ENCODE measurements around the gene P2RY8.
"Not testable (repeated sequence)": the region's sequence is repeated elsewhere in the genome, so short reads cannot be mapped to it uniquely, and the experiment has no call there.

The P2RY8 gene, protein sequence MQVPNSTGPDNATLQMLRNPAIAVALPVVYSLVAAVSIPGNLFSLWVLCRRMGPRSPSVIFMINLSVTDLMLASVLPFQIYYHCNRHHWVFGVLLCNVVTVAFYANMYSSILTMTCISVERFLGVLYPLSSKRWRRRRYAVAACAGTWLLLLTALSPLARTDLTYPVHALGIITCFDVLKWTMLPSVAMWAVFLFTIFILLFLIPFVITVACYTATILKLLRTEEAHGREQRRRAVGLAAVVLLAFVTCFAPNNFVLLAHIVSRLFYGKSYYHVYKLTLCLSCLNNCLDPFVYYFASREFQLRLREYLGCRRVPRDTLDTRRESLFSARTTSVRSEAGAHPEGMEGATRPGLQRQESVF

GRCh38 chrX:1537031-1537715 lies at the start of gene P2RY8:
TSS of gene P2RY8 (minus strand) at chrX:1537185. CDS start at chrX:1466558, 70,627 bp downstream.
- peak; percentile 53 to 62 for DNase-seq (ENCODE audit: extremely low read depth in 1 of 2, low read depth in 1 of 2)

DNA sequence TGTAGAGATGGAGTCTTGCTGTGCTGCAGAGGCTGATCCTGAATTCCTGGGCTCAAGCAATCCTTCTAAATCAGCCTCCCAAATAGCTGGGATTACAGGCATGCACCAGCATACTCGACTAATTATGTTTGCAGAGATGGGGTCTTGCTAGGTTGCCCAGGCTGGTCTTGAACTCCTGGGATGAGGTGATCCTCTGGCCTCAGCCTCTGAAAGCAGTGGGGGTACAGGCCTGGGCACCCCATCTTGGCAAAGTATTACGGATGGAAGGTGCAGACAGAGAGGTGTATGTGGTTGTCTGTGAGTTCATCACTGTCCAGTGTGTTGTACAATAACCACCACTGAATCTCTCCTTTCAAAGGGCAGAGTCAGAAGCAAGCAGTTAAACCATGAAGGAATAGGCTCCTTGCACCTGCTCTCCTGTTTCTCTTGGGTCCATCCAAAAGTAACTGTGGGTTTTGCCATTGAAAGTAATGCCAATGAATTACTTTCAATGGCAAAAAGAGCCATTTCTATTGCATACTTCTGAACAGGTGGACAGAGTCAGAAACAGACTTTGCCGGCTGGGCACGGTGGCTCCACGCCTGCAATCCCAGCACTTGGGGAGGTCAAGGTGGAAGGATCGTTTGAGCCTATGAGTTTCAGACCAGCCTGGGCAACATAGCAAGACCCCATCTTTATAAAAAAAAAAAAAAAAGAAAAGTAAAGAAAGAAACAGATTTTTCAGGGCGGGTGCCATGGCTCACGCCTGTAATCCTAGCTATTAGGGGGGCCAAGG lies 47.4 kb upstream of the P2RY8 start:
- no peak for DNase-seq (ENCODE audit: extremely low read depth in 1 of 2, low read depth in 1 of 2)

DNA sequence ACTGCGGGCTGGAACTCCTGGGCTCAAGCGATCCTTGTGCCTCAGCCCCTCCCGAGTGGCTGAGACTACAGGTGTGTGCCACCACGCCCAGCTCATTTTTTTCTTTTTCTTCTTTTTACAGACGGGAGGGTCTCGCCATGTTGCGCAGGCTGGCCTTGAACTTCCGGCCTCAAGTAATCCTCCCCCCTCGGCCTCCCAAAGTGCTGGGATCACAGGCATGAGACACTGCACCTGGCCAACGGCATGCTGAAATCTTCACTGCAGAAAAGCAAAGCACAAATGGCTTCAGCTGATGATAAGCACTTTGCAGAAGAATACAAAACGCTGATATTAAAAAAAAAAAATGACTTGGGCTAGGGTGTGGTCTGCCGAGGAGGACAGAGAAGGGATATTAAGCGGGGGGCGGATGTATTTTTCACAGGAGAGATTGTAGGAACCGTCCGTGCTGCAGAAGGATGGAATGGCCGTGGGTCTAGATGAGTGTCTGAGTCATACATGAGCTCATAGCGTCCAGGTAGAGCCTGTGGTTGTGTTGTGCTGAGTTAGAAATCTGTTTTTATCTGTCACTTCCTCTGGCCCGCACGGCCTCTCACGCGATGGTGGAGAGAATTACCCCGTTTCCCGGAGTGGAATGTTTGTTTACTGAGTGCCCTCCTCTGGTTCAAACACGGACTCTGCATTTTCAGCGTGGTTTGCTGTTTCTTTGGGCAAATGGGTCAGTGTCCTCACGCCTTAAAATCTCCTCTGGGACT lies 45.9 kb upstream of the P2RY8 start:
- DNase-seq (ENCODE audit: extremely low read depth in 1 of 2, low read depth in 1 of 2) = no peak

- DNase-seq (ENCODE audit: extremely low read depth in 1 of 2, low read depth in 1 of 2) = peak in 1 of 2 donors; percentile 50
These were observed 44.1 kb upstream of the P2RY8 start for GRCh38 chrX:1581132-1581531.

GRCh38 chrX:1578511-1579173 lies 41.7 kb upstream of the P2RY8 start:
- DNase-seq (ENCODE audit: extremely low read depth in 1 of 2, low read depth in 1 of 2) = no peak

DNA sequence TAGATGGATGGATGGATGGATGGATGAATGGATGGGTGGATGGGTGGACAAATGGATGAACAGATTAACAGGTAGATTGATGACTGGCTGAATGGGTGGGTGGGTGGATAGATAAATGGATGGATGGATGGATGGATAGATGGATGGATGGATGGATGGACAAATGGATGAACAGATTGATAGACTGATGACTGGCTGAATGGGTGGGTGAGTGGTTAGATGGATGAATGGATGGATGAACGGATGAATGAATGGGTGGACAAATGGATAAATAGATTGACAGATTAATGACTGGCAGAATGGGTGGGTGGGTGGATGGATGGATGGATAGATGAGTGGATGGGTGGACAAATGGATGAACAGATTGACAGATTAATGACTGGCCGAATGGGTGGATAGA lies 40.9 kb upstream of the P2RY8 start:
- DNase-seq (ENCODE audit: extremely low read depth in 1 of 2, low read depth in 1 of 2) = no peak

DNA sequence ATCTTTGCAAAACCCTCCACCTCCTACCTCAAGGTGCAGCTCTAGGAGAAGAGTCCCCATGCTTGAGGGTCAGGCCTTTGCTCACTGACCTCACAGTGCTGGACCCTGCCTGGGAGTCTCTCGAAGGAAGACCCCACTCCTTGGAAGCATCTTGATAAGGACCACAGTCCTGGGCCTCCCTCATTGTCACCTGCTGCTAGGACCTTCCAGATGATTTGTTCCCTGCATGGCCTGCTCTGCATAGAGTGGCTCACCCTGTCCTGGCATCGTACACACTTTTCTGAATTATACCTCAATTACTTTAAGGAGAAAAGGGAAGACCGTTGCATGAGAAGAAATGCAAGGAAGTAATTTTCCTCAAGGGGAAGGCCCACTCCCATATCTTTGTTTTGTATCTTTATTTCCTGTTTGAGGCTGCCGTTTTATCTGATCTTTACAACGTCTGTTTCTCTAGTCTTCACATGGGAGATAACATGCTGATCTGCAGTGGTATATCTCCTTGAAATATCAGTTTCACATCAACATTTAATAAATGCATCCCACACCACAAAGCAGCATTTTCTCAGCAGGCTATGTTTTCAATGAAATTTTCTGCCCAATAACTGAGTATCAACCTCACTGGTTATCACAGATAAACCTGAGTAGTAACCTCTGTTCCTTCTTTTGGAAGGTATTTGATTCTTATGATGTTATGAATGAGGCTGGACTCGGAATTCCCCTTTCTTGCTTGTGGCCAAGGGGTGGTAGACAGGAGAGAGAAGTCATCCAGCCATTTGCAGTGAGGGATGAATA lies 39.4 kb upstream of the P2RY8 start:
- DNase-seq (ENCODE audit: extremely low read depth in 1 of 2, low read depth in 1 of 2) = no peak

- not testable (repeated sequence) for DNase-seq (ENCODE audit: extremely low read depth in 1 of 2, low read depth in 1 of 2)
These were observed 37.2 kb upstream of the P2RY8 start for GRCh38 chrX:1574181-1574580.

GRCh38 chrX:1564750-1565683 lies 28.0 kb upstream of the P2RY8 start:
- DNase-seq (ENCODE audit: extremely low read depth in 1 of 2, low read depth in 1 of 2) = no peak

GRCh38 chrX:1564077-1564476 lies 27.1 kb upstream of the P2RY8 start:
- not testable (repeated sequence) for DNase-seq (ENCODE audit: extremely low read depth in 1 of 2, low read depth in 1 of 2)

DNA sequence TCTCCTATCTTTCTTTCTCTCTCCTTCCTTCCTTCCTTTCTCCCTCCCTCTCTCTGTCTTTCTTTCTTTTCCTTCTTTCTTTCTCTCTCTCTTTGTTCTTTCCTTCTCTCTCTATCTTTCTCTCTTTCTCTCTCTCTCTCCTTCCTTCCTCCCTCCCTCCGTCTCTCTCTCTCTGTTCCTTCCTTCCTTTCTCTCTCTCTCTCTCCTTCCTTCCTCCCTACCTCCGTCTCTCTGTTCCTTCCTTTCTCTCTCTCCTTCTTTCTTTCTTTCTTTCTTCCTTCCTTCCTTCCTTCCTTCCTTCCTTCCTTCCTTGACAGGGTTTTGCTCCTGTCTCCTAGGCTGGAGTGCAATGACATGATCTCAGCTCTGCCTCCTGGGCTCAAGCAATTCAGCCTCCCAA lies 24.2 kb upstream of the P2RY8 start:
- no peak for DNase-seq (ENCODE audit: extremely low read depth in 1 of 2, low read depth in 1 of 2)

GRCh38 chrX:1558761-1559468 lies 21.9 kb upstream of the P2RY8 start:
- DNase-seq (ENCODE audit: extremely low read depth in 1 of 2, low read depth in 1 of 2) = no peak

GRCh38 chrX:1557442-1557841 lies 20.5 kb upstream of the P2RY8 start:
- DNase-seq (ENCODE audit: extremely low read depth in 1 of 2, low read depth in 1 of 2) = not testable (repeated sequence)

GRCh38 chrX:1555370-1555769 lies 18.4 kb upstream of the P2RY8 start:
- no peak for DNase-seq (ENCODE audit: extremely low read depth in 1 of 2, low read depth in 1 of 2)

- DNase-seq (ENCODE audit: extremely low read depth in 1 of 2, low read depth in 1 of 2) = peak in 1 of 2 donors; percentile 23
These were observed 17.7 kb upstream of the P2RY8 start for GRCh38 chrX:1554469-1555210.

GRCh38 chrX:1551959-1552546 lies 15.1 kb upstream of the P2RY8 start:
- DNase-seq (ENCODE audit: extremely low read depth in 1 of 2, low read depth in 1 of 2) = no peak
